ENCODE measurements around the gene LAMB4.

DNA sequence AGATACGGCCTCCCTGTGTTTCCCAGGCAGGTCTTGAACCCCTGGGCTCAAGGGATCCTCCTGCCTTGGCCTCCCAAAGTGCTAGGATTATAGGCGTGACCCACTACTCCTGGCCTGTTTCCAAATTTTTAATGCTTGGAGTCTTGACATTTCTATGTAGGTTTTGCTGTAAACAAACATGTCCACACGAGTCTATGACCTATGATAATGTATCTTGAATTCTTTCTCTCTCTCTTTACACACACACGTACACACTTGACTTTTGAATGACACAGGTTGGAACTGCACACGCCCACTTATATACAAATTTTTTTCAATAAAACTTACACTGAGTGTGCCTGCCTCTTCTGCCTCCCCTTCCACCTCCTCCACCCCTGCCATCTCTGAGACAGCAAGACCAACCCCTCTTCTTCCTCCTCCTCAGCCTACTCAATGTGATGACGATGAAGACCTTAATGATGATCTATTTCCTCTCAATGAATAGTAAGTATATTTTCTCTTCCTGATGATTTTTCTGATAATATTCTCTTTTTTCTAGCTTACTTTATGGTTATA lies 83.1 kb downstream of the LAMB4 start:
- TF ChIP-seq, protein P1, sequence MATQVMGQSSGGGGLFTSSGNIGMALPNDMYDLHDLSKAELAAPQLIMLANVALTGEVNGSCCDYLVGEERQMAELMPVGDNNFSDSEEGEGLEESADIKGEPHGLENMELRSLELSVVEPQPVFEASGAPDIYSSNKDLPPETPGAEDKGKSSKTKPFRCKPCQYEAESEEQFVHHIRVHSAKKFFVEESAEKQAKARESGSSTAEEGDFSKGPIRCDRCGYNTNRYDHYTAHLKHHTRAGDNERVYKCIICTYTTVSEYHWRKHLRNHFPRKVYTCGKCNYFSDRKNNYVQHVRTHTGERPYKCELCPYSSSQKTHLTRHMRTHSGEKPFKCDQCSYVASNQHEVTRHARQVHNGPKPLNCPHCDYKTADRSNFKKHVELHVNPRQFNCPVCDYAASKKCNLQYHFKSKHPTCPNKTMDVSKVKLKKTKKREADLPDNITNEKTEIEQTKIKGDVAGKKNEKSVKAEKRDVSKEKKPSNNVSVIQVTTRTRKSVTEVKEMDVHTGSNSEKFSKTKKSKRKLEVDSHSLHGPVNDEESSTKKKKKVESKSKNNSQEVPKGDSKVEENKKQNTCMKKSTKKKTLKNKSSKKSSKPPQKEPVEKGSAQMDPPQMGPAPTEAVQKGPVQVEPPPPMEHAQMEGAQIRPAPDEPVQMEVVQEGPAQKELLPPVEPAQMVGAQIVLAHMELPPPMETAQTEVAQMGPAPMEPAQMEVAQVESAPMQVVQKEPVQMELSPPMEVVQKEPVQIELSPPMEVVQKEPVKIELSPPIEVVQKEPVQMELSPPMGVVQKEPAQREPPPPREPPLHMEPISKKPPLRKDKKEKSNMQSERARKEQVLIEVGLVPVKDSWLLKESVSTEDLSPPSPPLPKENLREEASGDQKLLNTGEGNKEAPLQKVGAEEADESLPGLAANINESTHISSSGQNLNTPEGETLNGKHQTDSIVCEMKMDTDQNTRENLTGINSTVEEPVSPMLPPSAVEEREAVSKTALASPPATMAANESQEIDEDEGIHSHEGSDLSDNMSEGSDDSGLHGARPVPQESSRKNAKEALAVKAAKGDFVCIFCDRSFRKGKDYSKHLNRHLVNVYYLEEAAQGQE (IDR thresholded peaks at IDR 0.05; ENCODE audit: unreplicated experiment) = no peak
- TF ChIP-seq EZH2 (IDR thresholded peaks at IDR 0.05; ENCODE audit: low read depth, unreplicated experiment) (no peak), NANOG (IDR thresholded peaks at IDR 0.05; ENCODE audit: borderline replicate concordance) (no peak), POLR2AphosphoS5 (IDR thresholded peaks at IDR 0.05; ENCODE audit: low read depth) (no peak), EZH2phosphoT487 (IDR thresholded peaks at IDR 0.05; ENCODE audit: unreplicated experiment) (no peak), JUNB (IDR thresholded peaks at IDR 0.05; ENCODE audit: unreplicated experiment) (no peak), CREB1 (CRISPR knock-in tag; IDR thresholded peaks at IDR 0.05; ENCODE audit: low read depth) (no peak)
- TF ChIP-seq, protein P2, sequence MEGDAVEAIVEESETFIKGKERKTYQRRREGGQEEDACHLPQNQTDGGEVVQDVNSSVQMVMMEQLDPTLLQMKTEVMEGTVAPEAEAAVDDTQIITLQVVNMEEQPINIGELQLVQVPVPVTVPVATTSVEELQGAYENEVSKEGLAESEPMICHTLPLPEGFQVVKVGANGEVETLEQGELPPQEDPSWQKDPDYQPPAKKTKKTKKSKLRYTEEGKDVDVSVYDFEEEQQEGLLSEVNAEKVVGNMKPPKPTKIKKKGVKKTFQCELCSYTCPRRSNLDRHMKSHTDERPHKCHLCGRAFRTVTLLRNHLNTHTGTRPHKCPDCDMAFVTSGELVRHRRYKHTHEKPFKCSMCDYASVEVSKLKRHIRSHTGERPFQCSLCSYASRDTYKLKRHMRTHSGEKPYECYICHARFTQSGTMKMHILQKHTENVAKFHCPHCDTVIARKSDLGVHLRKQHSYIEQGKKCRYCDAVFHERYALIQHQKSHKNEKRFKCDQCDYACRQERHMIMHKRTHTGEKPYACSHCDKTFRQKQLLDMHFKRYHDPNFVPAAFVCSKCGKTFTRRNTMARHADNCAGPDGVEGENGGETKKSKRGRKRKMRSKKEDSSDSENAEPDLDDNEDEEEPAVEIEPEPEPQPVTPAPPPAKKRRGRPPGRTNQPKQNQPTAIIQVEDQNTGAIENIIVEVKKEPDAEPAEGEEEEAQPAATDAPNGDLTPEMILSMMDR (conservative IDR thresholded peaks at IDR 0.05; ENCODE audit: low read depth in 2 of 2) = no peak
- TF ChIP-seq, protein P3, sequence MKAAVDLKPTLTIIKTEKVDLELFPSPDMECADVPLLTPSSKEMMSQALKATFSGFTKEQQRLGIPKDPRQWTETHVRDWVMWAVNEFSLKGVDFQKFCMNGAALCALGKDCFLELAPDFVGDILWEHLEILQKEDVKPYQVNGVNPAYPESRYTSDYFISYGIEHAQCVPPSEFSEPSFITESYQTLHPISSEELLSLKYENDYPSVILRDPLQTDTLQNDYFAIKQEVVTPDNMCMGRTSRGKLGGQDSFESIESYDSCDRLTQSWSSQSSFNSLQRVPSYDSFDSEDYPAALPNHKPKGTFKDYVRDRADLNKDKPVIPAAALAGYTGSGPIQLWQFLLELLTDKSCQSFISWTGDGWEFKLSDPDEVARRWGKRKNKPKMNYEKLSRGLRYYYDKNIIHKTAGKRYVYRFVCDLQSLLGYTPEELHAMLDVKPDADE (IDR thresholded peaks at IDR 0.05) = no peak

Data from GM23338 (cell line).